ENCODE results near the gene KIAA1958.

KIAA1958 gene

GRCh38 chr9:112473986-112474385, 12.6 kb upstream of the KIAA1958 start:
- no peak for DNase-seq (ENCODE audit: low read depth)
- no peak overlapping the region for H3K4me3 ChIP-seq (ENCODE audit: low read depth, low read length)
- TF ChIP-seq CTCF (IDR thresholded peaks at IDR 0.05; ENCODE audit: low read depth, low read length, missing control alignments), result no peak

GRCh38 chr9:112475318-112475717, 11.3 kb upstream of the KIAA1958 start:
- TF ChIP-seq CTCF (IDR thresholded peaks at IDR 0.05; ENCODE audit: low read depth, low read length, missing control alignments), result no peak
- no peak overlapping the region for H3K4me3 ChIP-seq (ENCODE audit: low read depth, low read length)
- DNase-seq (ENCODE audit: low read depth), result no peak

- no peak for TF ChIP-seq CTCF (IDR thresholded peaks at IDR 0.05; ENCODE audit: low read depth, low read length, missing control alignments)
- DNase-seq (ENCODE audit: low read depth), result no peak
- no peak overlapping the region for H3K4me3 ChIP-seq (ENCODE audit: low read depth, low read length)
Measured at GRCh38 chr9:112477330-112477729, 9.3 kb upstream of the KIAA1958 start.

- DNase-seq (ENCODE audit: low read depth), result no peak
- H3K4me3 ChIP-seq (ENCODE audit: low read depth, low read length), result no peak overlapping the region
- no peak for TF ChIP-seq CTCF (IDR thresholded peaks at IDR 0.05; ENCODE audit: low read depth, low read length, missing control alignments)
Measured at GRCh38 chr9:112479221-112479620, 7.4 kb upstream of the KIAA1958 start.

GRCh38 chr9:112484607-112485006, 2.0 kb upstream of the KIAA1958 start:
- no peak for DNase-seq (ENCODE audit: low read depth)
- TF ChIP-seq CTCF (IDR thresholded peaks at IDR 0.05; ENCODE audit: low read depth, low read length, missing control alignments), result no peak

GRCh38 chr9:112485574-112485973, 1.1 kb upstream of the KIAA1958 start:
- no peak for TF ChIP-seq CTCF (IDR thresholded peaks at IDR 0.05; ENCODE audit: low read depth, low read length, missing control alignments)
- H3K4me3 ChIP-seq (ENCODE audit: low read depth, low read length), result peak overlapping the region; percentile 61; the same call in 1 of the 2 replicates

More at GRCh38 chr9:112484607-112485006, 2.0 kb upstream of the KIAA1958 start:
- H3K4me3 ChIP-seq (ENCODE audit: low read depth, low read length), result no peak overlapping the region

GRCh38 chr9:112487008-112487798, 576 bp downstream of the KIAA1958 start:
- DNase-seq (ENCODE audit: low read depth), result no peak
- TF ChIP-seq CTCF (IDR thresholded peaks at IDR 0.05; ENCODE audit: low read depth, low read length, missing control alignments), result no peak
- peak overlapping the region; percentile 92 for H3K4me3 ChIP-seq (ENCODE audit: low read depth, low read length)

More at GRCh38 chr9:112485574-112485973, 1.1 kb upstream of the KIAA1958 start:
- no peak for DNase-seq (ENCODE audit: low read depth)
